Stimulated activated CD4-positive, alpha-beta T cell treated with anti-CD3 and anti-CD28 coated beads, TNF-alpha, amount 100 ng/mL, for 1 hour (primary cell): ENCODE measurements around the gene FAM219A.
"Not testable (repeated sequence)": the region's sequence is repeated elsewhere in the genome, so short reads cannot be mapped to it uniquely, and the experiment has no call there.

Experiments
- DNase-seq, 3 donors: peaks; one replicate each; pipeline ENCODE4 v3.0.0-alpha.2; 2020; ENCODE audit warnings: low read depth in 3 of 3, low spot score in 1 of 3

The FAM219A gene

DNA sequence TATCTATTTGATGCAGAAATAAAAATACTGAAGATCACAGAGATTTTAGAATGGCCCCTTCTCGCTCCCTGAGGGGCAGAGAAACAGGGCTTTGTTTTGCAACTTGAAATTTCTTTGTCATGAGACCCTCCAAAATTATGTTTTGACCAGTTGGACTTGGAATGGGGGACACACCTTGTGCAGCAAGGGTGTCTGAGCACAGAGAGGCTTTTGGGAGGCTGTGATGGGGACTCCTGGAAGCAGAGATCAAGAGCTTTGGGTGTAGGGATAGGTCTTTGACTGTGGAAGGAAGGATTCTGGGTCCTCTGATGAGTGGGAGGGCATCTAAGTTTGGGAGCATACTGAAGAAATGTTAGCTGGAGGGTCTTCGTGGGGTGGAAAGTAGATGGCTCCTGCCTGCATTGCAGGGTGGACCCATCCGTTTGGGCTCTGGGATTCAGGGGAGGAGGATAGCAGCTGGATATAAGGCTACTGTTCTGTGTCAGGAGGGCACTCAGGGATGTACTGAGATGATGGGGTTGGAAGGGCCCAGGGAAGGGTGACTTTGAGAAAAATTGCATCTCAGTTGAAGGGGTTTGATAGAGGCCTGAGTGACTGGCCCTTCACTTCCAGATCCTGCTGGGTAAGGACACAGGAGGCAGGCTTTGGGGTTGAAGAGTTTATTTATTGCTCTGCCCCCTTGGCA lies 79.9 kb downstream of the FAM219A start:
- no peak for DNase-seq

DNA sequence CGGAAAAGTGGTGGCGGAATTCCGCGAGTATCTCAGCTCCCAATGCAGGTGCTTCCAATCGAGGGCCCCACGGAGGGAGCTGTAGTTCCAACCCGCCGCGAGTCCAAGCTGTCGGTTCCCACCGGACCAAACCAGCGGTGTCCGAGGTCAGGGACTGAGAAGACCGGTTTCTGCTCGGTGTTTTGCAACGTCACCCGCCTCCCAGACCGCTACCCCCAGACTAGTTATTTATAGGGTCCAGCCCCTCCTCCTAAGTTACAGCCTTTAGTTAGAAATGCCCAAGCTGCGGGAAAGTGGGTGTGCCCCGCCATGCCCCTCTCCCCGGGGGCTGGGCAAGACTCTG lies 81.0 kb downstream of the FAM219A start:
- no peak for DNase-seq

DNA sequence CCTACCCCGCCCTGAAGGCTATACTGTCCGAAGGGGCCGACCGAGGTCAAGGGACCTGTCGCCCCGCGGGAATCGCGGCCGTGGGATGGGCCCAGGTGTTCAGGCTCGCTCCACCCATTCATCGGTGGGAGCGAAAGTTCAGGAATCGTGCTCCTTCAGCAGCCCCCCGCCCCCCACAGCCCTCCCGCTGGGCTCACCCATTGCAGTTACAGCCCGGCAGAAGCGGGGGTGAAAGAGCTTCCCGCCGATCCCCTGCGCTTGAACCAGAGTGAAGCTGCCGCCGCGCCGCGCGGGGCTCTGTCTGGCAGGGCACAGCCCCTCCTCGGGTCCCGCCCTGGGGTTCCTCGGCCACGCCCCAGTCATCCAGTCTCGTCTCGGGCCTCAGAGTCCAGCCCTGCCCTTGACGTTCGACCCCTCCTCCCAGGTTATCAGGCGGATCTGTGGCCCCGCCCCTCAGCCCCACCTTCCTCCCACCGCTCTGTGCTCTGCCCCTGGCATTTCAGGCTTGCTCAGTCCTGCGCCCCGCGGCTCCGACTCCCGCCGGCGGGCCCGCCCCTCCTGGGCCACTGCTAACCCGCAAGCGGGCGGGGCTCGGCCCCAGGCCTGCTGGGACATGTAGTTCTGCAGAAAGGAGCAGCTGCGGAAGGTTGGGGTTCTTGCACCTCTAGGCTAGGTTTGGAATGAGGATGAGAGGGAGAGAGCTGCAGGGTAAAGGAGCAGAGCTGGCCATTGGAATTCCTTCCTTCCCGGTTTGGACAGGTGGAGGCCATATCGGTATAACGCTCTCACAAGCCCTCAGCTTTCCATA lies 81.6 kb downstream of the FAM219A start, which contains the start of gene MYORG:
Gene MYORG (minus strand): TSS at position 303 of the 808 bp plus-strand sequence. CDS start 3,955 bp downstream, outside the sequence.
- DNase-seq: peak; percentile 85 to 92 (median 91)

GRCh38 chr9:34375901-34376595 lies 82.3 kb downstream of the FAM219A start:
- DNase-seq: no peak

DNA sequence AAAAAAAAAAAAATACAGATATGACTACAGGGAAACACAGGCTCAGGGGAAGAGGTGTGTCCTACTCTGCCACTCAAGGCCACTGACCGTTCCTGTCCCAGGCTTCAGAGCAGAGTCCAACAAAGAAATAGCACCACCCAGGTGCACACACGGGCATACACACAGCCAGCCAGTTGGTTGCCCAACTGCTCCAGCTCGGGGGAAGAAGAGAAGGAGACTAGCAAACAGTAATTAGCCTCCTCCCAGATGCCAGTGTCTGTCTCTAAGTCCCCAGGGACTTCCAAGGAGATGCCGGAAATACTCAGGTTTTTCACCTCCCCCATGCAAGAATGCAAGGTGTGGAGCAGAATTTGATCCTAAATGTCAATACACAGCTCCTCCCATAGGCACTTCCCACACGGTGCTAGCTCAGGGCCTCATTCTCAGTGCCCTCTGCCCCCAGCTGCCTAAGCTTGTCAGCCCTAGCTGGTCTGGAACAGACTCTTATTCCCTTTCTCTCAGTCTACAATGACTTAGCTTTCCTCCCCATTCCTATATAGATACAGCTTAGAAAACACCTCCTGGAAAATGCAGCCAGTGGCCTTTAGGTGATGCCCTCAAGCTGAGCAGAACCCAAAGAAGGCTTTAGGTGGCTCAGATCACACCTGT lies 83.3 kb downstream of the FAM219A start:
- no peak for DNase-seq

- no peak for DNase-seq
Observed at GRCh38 chr9:34374339-34374738, 84.0 kb downstream of the FAM219A start.

- DNase-seq: no peak
Observed at GRCh38 chr9:34373749-34374148, 84.6 kb downstream of the FAM219A start.

DNA sequence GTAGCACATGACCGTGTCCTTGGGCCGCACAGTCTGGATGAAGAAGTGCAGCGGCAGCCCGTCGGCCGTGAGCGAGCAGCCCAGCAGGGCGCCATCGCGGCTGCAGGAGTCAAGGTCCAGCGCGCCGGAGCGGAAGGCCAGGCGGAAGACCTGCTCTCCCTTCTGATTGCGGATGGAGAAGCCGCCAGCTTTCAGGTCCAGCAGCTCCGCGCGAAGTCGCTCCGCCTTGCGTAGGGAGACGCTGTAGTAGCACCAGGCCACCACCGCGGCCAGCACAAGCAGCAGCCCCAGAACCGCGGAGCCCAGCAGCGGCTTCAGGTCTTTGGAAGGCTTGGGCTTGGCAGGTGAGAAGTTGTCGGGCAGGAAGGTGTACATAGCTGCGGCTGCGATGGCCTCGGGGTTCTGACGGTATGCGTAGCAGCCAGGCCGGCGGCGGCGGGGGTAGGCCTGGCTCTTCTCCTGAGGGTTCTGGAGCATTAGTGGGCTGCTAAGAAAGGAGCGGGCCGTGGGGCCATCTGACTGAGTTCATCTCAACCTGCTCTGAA lies 85.8 kb downstream of the FAM219A start:
- DNase-seq: no peak

DNA sequence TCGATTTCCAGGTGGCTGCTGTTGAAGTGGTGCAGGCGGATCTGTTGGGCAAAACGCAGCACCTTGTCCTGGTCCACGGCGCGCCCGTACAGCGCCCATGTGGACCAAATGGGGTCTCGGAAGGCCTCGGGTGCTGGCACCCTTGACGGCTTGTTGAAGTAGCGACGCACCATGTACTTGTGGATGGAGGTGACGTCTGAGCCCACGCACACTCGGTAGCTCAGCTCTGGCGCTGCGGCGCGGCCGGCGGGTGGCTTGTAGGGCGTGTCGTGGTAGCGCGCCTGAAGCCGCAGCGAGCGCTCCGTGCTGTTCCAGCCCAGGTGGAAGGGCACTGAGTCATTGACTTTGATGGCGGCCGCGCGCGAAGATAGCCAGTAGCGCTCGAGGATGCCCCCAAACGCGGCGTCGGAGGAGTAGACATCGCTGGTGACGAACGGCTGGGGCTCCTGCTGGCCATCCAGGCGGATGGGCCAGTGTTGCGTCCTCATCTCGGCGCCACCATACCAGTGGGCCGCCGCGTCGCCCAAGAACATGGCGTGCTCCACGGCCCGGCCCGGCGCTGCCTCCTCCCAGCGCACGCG lies 86.4 kb downstream of the FAM219A start:
- no peak for DNase-seq

- no peak for DNase-seq
Observed at GRCh38 chr9:34370970-34371880, 87.1 kb downstream of the FAM219A start.

- no peak for DNase-seq
Observed at GRCh38 chr9:34370335-34370969, 87.9 kb downstream of the FAM219A start.

DNA sequence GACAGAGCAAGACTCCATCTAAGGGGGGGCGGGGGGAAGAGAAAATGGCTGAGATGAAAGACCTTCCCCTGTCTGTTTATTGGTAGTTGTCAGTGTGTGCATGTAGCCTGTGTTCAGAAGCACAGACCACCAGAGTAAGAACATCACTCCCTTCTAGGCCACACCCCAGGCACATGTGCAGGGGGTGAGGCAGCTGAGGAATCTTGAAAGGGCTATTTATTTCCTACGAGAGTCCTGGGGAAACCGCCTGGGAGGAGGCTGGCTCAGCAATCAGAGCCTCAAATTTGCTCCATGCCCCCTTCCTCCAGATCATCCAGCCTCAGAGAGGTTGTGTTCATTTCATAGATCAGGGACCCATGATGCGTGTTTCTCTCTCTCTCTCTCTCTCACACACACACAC lies 88.7 kb downstream of the FAM219A start:
- no peak for DNase-seq

- DNase-seq: not testable (repeated sequence)
Observed at GRCh38 chr9:34368796-34369195, 89.6 kb downstream of the FAM219A start.

- not testable (repeated sequence) for DNase-seq
Observed at GRCh38 chr9:34367751-34368410, 90.5 kb downstream of the FAM219A start.

GRCh38 chr9:34366365-34366764 lies 92.0 kb downstream of the FAM219A start:
- DNase-seq: no peak

- DNase-seq: no peak
Observed at GRCh38 chr9:34365282-34365681, 93.1 kb downstream of the FAM219A start.

DNA sequence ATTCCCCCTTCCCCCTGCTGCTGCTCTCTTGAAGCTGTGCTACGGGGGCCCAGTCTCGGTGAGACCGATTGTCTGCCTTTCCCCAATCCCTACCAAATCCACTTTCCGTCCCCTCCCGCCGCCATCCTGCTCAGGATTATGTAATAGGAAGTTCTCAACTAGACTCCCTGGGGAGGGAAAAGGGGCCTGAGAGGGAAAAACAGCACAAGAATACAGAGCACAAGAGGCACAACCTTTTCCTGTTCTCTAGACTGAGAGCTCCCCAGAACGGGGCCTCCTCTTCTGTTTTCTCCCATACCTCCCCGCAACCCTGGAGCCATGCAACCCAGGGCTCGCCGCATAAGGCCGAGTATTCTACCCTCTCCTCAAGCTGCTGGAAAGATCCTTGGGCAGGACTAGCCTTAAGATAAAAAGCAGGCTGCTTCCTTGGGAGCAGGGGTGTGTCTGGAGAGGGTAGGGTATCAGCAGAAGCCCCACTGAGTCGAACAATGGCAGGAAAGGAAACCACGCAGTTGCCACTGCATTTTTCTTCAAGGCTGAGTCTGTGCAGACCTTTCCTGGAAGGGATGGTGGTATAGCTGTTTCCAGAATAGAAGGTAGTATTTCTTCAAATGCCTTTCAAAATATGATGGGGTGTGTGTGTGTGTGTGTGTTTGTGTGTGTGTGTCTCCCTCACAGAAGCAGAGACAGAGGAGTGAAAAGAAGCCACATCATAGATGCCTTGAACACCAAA lies 94.6 kb downstream of the FAM219A start:
- DNase-seq: no peak

DNA sequence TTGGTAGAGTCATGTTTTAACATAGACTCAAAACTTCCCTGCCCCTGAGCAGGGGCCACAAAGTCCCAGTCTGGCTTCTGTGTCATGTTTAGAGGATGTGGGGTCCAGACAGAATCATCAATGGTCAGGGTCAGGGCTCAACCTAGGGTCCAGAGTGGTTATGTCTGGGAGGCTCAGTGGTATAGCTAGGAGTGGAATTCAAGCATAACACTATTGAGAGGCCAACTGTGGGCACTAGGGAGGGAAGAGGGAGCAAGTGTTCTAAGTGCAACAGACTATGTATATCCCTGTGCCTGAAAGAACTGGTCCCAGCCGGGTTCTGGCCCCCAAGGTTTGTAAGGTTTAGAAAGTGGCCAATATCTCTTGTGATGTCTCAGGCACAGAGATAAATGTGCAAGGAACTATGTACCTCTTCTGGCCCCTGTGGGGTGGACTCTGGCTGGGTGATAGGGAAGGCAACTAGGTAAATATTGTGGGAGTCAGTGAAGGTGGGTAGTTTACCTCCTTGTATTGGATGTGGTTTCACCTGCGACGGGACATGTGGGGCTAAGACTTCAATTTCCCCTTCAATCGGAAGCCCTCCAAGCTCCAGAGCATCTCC lies 95.7 kb downstream of the FAM219A start:
- no peak for DNase-seq
